HL-60/S4 treated with retinoic acid at 250 ng/mL for 4 days and 3 days (cell line): ENCODE data around the gene SMCO3.

Experiments
- in situ Hi-C: fragments of 300-500 bp; cut with MboI; formaldehyde crosslinking; loops from 2 replicates; pipeline ENCODE4 v1.7.0; 2022; ENCODE audit warnings: low sequenced_read_pairs

Gene SMCO3

GRCh38 chr12:14833952-14834351 is 20.0 kb upstream of the SMCO3 start:
- in situ Hi-C loops, result loop anchor here (25.0 kb wide), 1 partner anchor 428 kb away; no protein-coding TSS in a partner anchor

GRCh38 chr12:14833336-14833735 is 19.4 kb upstream of the SMCO3 start:
- in situ Hi-C loops, result loop anchor here (25.0 kb wide), 1 partner anchor 429 kb away; no protein-coding TSS in a partner anchor

GRCh38 chr12:14828892-14829291 is 14.9 kb upstream of the SMCO3 start:
- in situ Hi-C loops, result loop anchor here (25.0 kb wide), 1 partner anchor 433 kb away; no protein-coding TSS in a partner anchor

GRCh38 chr12:14827043-14827442 is 13.1 kb upstream of the SMCO3 start:
- in situ Hi-C loops, result loop anchor here (25.0 kb wide), 1 partner anchor 435 kb away; no protein-coding TSS in a partner anchor

GRCh38 chr12:14826491-14826890 is 12.5 kb upstream of the SMCO3 start:
- in situ Hi-C loops, result loop anchor here (25.0 kb wide), 1 partner anchor 436 kb away; no protein-coding TSS in a partner anchor

GRCh38 chr12:14825256-14825655 is 11.3 kb upstream of the SMCO3 start:
- in situ Hi-C loops, result loop anchor here (25.0 kb wide), 1 partner anchor 437 kb away; no protein-coding TSS in a partner anchor

GRCh38 chr12:14824012-14824634 is 10.1 kb upstream of the SMCO3 start:
- in situ Hi-C loops, result no loop called here

GRCh38 chr12:14811486-14811885 is 2.5 kb downstream of the SMCO3 start:
- in situ Hi-C loops, result no loop called here

- in situ Hi-C loops, result no loop called here
These were observed 3.0 kb downstream of the SMCO3 start for GRCh38 chr12:14810953-14811483.

- in situ Hi-C loops, result no loop called here
These were observed 3.6 kb downstream of the SMCO3 start for GRCh38 chr12:14810167-14810952.

GRCh38 chr12:14803830-14804160 is 10.2 kb downstream of the SMCO3 start:
- in situ Hi-C loops, result no loop called here

- in situ Hi-C loops, result no loop called here
These were observed 10.8 kb downstream of the SMCO3 start, which contains the start of the genes C12orf60 and WBP11 for GRCh38 chr12:14803011-14803829. Gene C12orf60, plus strand, starts transcription at chr12:14803670. Its CDS starts 19,266 bp downstream, at chr12:14822936. Gene WBP11, minus strand, starts transcription at chr12:14803478. Its CDS starts 2,095 bp downstream, at chr12:14801383.

- in situ Hi-C loops, result no loop called here
These were observed 11.3 kb downstream of the SMCO3 start for GRCh38 chr12:14802721-14803010.

GRCh38 chr12:14802247-14802646 is 11.7 kb downstream of the SMCO3 start:
- in situ Hi-C loops, result no loop called here

GRCh38 chr12:14795028-14795448 is 18.9 kb downstream of the SMCO3 start:
- in situ Hi-C loops, result no loop called here

GRCh38 chr12:14785568-14785967 is 28.4 kb downstream of the SMCO3 start:
- in situ Hi-C loops, result no loop called here

GRCh38 chr12:14784471-14784870 is 29.5 kb downstream of the SMCO3 start:
- in situ Hi-C loops, result no loop called here

GRCh38 chr12:14782756-14783155 is 31.2 kb downstream of the SMCO3 start:
- in situ Hi-C loops, result no loop called here

GRCh38 chr12:14781563-14781962 is 32.4 kb downstream of the SMCO3 start:
- in situ Hi-C loops, result no loop called here

GRCh38 chr12:14780859-14781258 is 33.1 kb downstream of the SMCO3 start:
- in situ Hi-C loops, result no loop called here

- in situ Hi-C loops, result no loop called here
These were observed 34.1 kb downstream of the SMCO3 start for GRCh38 chr12:14779834-14780233.
